ENCODE results near the gene TBX1.

The TBX1 gene

DNA sequence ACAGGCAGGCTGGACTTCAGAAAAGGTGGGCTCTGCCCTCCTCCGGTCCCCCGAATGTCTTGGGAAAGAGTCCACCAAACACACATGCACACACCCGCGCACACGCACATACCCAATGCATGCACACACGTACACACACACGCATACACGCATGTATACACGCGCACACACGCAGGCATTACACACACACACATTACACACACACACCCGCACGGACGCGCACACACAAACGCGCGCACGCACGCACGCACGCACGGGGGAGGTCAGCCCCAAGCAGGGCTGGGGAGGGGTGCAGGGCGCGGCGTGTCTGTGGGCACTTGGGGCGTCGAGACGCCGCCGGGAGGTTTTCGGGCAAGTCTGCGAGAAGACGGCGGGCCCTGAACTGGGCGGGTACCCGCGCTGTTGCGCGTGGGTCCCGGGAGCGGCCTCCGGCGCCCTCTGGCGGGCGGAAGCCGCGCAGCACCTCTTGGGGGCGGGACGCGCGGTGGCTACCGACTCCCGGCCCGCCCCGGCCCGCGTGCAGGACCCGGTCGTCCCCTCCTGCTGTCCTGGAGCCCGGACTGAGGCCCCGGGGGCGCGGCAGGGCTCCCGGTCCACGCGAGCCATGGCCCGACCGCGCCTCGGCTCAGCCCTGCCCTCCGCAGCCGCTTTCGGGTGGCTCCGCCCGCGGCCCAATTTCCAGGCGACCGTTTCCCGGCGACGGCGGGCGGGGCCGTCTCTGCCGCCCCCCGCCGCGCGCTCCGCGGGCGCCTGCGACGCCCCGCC is 42.7 kb upstream of the TBX1 start:
- Histone ChIP-seq H3K4me1 (peaks cover 46% of the 10 kb centered on the region), H3K27ac (peak overlapping the region; percentile 91), H3K9me3 (no peaks in the 10 kb centered on the region), H3K36me3 (peaks cover 34% of the 10 kb centered on the region), H3K9ac (peak overlapping the region; percentile 88), H3K4me2 (peak overlapping the region; percentile 100), H4K20me1 (peaks cover 46% of the 10 kb centered on the region), H3K4me3 (peak overlapping the region; percentile 92), H3K27me3 (peaks cover 57% of the 10 kb centered on the region)
- no peak for TF ChIP-seq Cebpa-rat (IDR thresholded peaks at IDR 0.05)

DNA sequence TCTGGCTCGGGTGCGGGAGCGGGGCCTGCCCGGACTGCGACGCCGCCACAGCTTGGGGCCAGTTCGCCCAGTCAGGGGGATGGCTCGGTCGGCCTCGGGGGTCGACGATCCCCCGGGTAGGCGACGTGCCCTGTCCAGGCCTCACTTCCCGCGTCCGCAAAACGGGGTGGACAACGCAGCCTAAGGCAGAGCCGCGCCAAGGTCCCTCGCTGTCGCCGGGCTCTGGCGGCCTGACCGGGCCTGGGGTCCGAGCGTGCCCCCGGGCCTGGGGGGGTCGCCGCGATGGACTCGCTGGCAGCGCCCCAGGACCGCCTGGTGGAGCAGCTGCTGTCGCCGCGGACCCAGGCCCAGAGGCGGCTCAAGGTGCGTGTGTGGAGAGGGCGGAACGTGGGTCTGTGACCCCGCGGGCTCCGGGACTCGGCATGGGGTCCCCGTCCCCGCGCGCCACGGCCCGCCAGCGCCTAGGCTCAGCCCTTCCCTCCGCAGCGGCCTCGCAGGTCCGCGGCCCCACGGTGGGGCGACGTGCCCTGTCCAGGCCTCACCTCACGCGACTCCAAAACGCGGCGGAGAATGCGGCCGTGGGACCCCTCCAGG is 42.0 kb upstream of the TBX1 start:
- Histone ChIP-seq H3K27me3 (peaks cover 57% of the 10 kb centered on the region), H3K36me3 (peaks cover 40% of the 10 kb centered on the region), H3K4me2 (peak overlapping the region; percentile 100), H3K9ac (peak overlapping the region; percentile 88), H3K27ac (peak overlapping the region; percentile 91), H3K9me3 (no peaks in the 10 kb centered on the region), H4K20me1 (peaks cover 46% of the 10 kb centered on the region), H3K4me1 (peaks cover 53% of the 10 kb centered on the region), H3K4me3 (peak overlapping the region; percentile 92)
- no peak for TF ChIP-seq Cebpa-rat (IDR thresholded peaks at IDR 0.05)

DNA sequence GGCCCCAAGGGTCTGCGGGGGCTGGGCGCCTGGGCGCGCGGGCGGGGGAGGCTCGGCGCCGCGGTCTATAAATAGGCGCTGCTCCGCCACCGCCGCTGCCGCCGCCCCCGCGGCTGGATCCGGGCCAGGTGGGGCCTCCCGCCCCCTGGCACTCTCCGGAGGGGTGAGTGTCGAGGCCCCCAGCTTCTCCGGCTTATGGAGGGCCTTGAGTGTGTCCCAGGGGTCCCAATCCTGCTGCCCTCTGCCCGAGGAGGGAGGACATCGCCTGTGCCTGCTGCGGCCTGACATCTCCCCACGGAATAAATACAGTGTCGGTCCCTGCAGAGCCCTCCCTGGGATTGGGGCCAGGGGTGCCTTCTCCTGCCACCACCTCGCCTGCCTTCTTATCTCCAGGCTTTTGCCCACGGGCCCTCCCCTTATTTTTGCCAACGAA is 41.5 kb upstream of the TBX1 start:
- H3K27me3 ChIP-seq: peaks cover 57% of the 10 kb centered on the region
- peak overlapping the region; percentile 88 for H3K9ac ChIP-seq
- TF ChIP-seq Cebpa-rat (IDR thresholded peaks at IDR 0.05): no peak
- H3K4me2 ChIP-seq: peak overlapping the region; percentile 100
- H3K4me1 ChIP-seq: peaks cover 58% of the 10 kb centered on the region
- peak overlapping the region; percentile 91 for H3K27ac ChIP-seq
- H3K36me3 ChIP-seq: peaks cover 42% of the 10 kb centered on the region
- peaks cover 52% of the 10 kb centered on the region for H4K20me1 ChIP-seq
- no peaks in the 10 kb centered on the region for H3K9me3 ChIP-seq
- peak overlapping the region; percentile 92 for H3K4me3 ChIP-seq

GRCh38 chr22:19719488-19720021 is 41.0 kb upstream of the TBX1 start:
- Histone ChIP-seq H4K20me1 (peaks cover 56% of the 10 kb centered on the region), H3K9ac (peak overlapping the region; percentile 88), H3K4me3 (peak overlapping the region; percentile 92), H3K36me3 (peaks cover 42% of the 10 kb centered on the region), H3K27ac (peak overlapping the region; percentile 91), H3K27me3 (peaks cover 57% of the 10 kb centered on the region), H3K4me1 (peaks cover 61% of the 10 kb centered on the region), H3K4me2 (peak overlapping the region; percentile 100), H3K9me3 (no peaks in the 10 kb centered on the region)
- TF ChIP-seq Cebpa-rat (IDR thresholded peaks at IDR 0.05): no peak

DNA sequence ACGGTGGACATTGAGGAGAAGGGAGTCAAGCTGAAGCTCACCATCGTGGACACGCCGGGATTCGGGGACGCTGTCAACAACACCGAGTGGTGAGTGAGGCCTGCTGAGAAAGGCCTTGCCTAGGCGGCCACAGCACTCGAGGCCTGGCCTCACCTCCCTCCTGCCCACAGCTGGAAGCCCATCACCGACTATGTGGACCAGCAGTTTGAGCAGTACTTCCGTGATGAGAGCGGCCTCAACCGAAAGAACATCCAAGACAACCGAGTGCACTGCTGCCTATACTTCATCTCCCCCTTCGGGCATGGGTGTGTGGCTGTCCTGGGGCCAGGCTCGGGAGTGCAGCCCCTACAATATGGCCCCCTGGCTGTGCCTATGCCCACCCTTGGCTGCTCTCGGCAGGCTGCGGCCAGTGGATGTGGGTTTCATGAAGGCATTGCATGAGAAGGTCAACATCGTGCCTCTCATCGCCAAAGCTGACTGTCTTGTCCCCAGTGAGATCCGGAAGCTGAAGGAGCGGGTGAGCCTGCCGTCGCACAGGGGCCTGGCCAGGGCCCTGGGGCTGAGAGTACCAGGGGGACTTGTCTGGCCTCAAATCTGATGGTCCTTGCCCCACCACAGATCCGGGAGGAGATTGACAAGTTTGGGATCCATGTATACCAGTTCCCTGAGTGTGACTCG is 40.3 kb upstream of the TBX1 start:
- Histone ChIP-seq H4K20me1 (peaks cover 64% of the 10 kb centered on the region), H3K27me3 (peaks cover 57% of the 10 kb centered on the region), H3K4me3 (no peak overlapping the region), H3K9me3 (no peaks in the 10 kb centered on the region), H3K27ac (no peak overlapping the region), H3K9ac (0 out of 2 replicates have a peak overlapping the region, but pooled peaks have one; percentile 88), H3K4me2 (peak overlapping the region; percentile 100), H3K4me1 (peaks cover 55% of the 10 kb centered on the region), H3K36me3 (peaks cover 42% of the 10 kb centered on the region)
- no peak for TF ChIP-seq Cebpa-rat (IDR thresholded peaks at IDR 0.05)

GRCh38 chr22:19720999-19721329 is 39.6 kb upstream of the TBX1 start:
- H4K20me1 ChIP-seq: peaks cover 65% of the 10 kb centered on the region
- H3K4me3 ChIP-seq: no peak overlapping the region
- H3K36me3 ChIP-seq: peaks cover 42% of the 10 kb centered on the region
- TF ChIP-seq Cebpa-rat (IDR thresholded peaks at IDR 0.05): no peak
- no peaks in the 10 kb centered on the region for H3K9me3 ChIP-seq
- peaks cover 55% of the 10 kb centered on the region for H3K4me1 ChIP-seq
- peaks cover 57% of the 10 kb centered on the region for H3K27me3 ChIP-seq
- H3K9ac ChIP-seq: no peak overlapping the region
- H3K27ac ChIP-seq: no peak overlapping the region
- peak overlapping the region; percentile 100; the same call in 1 of the 2 replicates for H3K4me2 ChIP-seq

GRCh38 chr22:19721330-19722177 is 39.0 kb upstream of the TBX1 start:
- peaks cover 50% of the 10 kb centered on the region for H3K4me1 ChIP-seq
- H3K27me3 ChIP-seq: peaks cover 57% of the 10 kb centered on the region
- H3K4me3 ChIP-seq: no peak overlapping the region
- peaks cover 42% of the 10 kb centered on the region for H3K36me3 ChIP-seq
- H3K4me2 ChIP-seq: peak overlapping the region; percentile 100; the same call in 1 of the 2 replicates
- H3K9ac ChIP-seq: no peak overlapping the region
- H3K27ac ChIP-seq: no peak overlapping the region
- TF ChIP-seq Cebpa-rat (IDR thresholded peaks at IDR 0.05): no peak
- peaks cover 65% of the 10 kb centered on the region for H4K20me1 ChIP-seq
- H3K9me3 ChIP-seq: no peaks in the 10 kb centered on the region

GRCh38 chr22:19722178-19722981 is 38.2 kb upstream of the TBX1 start:
- TF ChIP-seq Cebpa-rat (IDR thresholded peaks at IDR 0.05): no peak
- Histone ChIP-seq H3K4me2 (peak overlapping the region; percentile 70), H3K4me3 (no peak overlapping the region), H3K9ac (no peak overlapping the region), H3K4me1 (peaks cover 47% of the 10 kb centered on the region), H3K36me3 (peaks cover 42% of the 10 kb centered on the region), H3K27ac (no peak overlapping the region), H4K20me1 (peaks cover 65% of the 10 kb centered on the region), H3K27me3 (peaks cover 60% of the 10 kb centered on the region), H3K9me3 (no peaks in the 10 kb centered on the region)
